H1 (cell line): ENCODE results near the gene GNB1L. TPM values are rescaled to one million over a fixed set of nuclear protein-coding genes. Genes with fewer than 3 reads are reported as not detected.

Experiments
- CHD1 ChIP-seq: IDR thresholded peaks from 2 replicates; pipeline ENCODE4 v1.6.1; 2012; ENCODE audit warnings: low read depth, low read length, improper control_type of control experiment
- RAD21 ChIP-seq, 2 experiments: IDR thresholded peaks in 1 of 2; conservative IDR thresholded peaks in 1 of 2; 2 replicates each; pipeline ENCODE4 v1.6.1; 2011; ENCODE audit warnings: low read depth in 2 of 2, low read length in 2 of 2, improper control_type of control experiment in 1 of 2, inconsistent platforms in 1 of 2, mild to moderate bottlenecking in 1 of 2, moderate library complexity in 1 of 2
- RBBP5 ChIP-seq: IDR thresholded peaks from 2 replicates; pipeline ENCODE4 v1.7.1; 2012; ENCODE audit warnings: low read depth, mild to moderate bottlenecking, inconsistent platforms, low read length, moderate library complexity, borderline replicate concordance
- RXRA ChIP-seq: IDR thresholded peaks from 2 replicates; pipeline ENCODE4 v1.6.1; 2011; ENCODE audit warnings: low read depth, mild to moderate bottlenecking, low read length, moderate library complexity; ENCODE audit not compliant: insufficient read depth
- SAP30 ChIP-seq: fragments of 300-600 bp; sonication (generic); IDR thresholded peaks from 2 replicates; pipeline ENCODE4 v1.7.1; 2012; ENCODE audit warnings: low read length, moderate library complexity, mild to moderate bottlenecking, inconsistent platforms; ENCODE audit not compliant: insufficient read depth, insufficient replicate concordance
- polyA plus RNA-seq, 7 experiments: library from polyadenylated mRNA; depleted of rRNA in 3 of 7; stranded (reverse) in 5 of 7; unstranded in 2 of 7; fragments of >200 nt in 5 of 7; fragments of 200-250 nt in 2 of 7; gene quantifications; 1 replicate in 5 of 7; 2 replicates in 1 of 7; 4 replicates in 1 of 7; pipeline versions ENCODE4 v1.2.1 to v1.2.3, GENCODE V29; 2011 to 2013; ENCODE audit warnings: missing spikeins in 2 of 7, mixed read lengths in 2 of 7
- total RNA-seq: library from RNA; stranded (reverse); fragmentation: NEBNext Ultra II Directional; extraction: Animal tissue kit (Norgen Biotek cat#: 25700); gene quantifications from 2 replicates; pipeline ENCODE4 v1.2.1, GENCODE V29; 2021

Gene GNB1L
- total and polyA plus RNA-seq, 2 of the 8 experiments (the other 6 are each of a cell fraction or from before 2014, with no cell fraction given), result 14.0 to 15.6 TPM

- TF ChIP-seq RAD21 (IDR thresholded peaks at IDR 0.05 in 1 of 2, conservative IDR thresholded peaks at IDR 0.05 in 1 of 2; ENCODE audit: low read depth in 2 of 2, low read length in 2 of 2) (peak in 1 of 2 experiments; percentile 30; a peak in 1 of 4 replicates), CHD1 (no peak), RBBP5 (no peak), SAP30 (no peak), RXRA (no peak)
Observed at GRCh38 chr22:19868333-19868732, 13.7 kb upstream of the GNB1L start (continued).
